NCI-H2196 treated with DMSO at 0.1 percent for 48 hours (cell line): ENCODE data around the gene RAD21L1.
A peak's percentile ranks its signal among the peaks of the same experiment; 100 is the strongest.
"Not testable (repeated sequence)": the region's sequence is repeated elsewhere in the genome, so short reads cannot be mapped to it uniquely, and the experiment has no call there.

ENCODE experiments used
- DNase-seq: peaks from one replicate; lab custom pipeline; 2025; ENCODE audit not compliant: unreplicated experiment; lab: John Stamatoyannopoulos, UW

RAD21L1 gene

DNA sequence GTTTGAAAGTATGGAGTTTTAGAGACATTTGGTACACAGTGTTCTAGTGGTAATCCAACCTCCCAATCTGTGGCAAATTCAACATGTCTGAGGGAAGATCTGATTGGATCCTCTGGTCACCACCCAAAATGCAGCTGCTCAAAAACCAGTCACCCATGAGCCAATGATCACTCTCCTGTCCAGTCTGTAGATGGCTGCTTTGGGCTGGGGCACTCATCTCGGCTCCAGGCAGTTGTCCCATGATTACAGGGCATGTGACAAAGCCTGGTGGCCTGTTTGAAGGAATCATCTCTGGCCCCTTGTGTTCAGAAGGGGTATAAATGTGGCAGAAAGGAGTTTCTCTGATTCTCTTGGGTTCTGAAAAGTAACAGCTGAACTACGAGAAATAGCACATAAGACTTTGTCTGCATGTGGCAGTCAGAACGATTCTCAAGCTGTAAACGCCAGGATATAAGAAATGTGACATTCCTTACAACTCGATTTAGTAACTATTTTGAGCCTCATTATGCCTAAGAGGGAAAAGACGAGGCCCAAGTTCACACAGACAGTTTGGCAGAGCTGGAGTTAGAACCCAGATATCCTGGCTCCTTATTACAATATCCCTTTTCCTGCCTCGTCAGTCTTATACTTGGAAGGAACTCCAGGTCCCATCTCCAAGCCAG is 26.5 kb upstream of the RAD21L1 start:
- no peak for DNase-seq

GRCh38 chr20:1199964-1200363 is 25.9 kb upstream of the RAD21L1 start:
- DNase-seq: no peak

- DNase-seq: no peak
Measured at GRCh38 chr20:1202762-1203504, 22.9 kb upstream of the RAD21L1 start, which contains the start of gene C20orf202. C20orf202 (plus strand) TSS chr20:1203454; CDS start chr20:1203586, 132 bp downstream.

GRCh38 chr20:1203630-1204029 is 22.2 kb upstream of the RAD21L1 start:
- DNase-seq: no peak

GRCh38 chr20:1204113-1204512 is 21.7 kb upstream of the RAD21L1 start:
- no peak for DNase-seq

GRCh38 chr20:1204576-1204975 is 21.3 kb upstream of the RAD21L1 start:
- no peak for DNase-seq

DNA sequence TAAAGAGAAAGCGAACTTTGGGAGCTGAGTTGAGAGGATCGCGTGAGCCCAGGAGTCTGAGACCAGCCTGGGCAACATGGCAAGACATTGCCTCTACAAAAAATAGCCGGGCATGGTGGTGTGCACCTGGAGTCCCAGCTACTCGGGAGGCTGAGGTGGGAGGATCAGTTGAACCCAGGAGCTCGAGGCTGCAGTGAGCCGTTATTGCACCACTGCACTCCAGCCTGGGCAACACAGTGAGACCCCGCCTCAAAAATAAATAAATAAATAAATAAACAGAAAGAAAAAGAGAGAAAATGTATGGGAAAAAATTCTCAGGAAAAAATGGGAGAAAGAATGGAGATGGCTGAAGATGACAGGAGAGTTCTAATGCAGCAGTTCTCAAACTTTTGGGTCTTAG is 20.0 kb upstream of the RAD21L1 start:
- no peak for DNase-seq

- DNase-seq: no peak
Measured at GRCh38 chr20:1206366-1207148, 19.3 kb upstream of the RAD21L1 start.

GRCh38 chr20:1207293-1207878 is 18.5 kb upstream of the RAD21L1 start:
- no peak for DNase-seq

- no peak for DNase-seq
Measured at GRCh38 chr20:1209447-1210387, 16.1 kb upstream of the RAD21L1 start.

DNA sequence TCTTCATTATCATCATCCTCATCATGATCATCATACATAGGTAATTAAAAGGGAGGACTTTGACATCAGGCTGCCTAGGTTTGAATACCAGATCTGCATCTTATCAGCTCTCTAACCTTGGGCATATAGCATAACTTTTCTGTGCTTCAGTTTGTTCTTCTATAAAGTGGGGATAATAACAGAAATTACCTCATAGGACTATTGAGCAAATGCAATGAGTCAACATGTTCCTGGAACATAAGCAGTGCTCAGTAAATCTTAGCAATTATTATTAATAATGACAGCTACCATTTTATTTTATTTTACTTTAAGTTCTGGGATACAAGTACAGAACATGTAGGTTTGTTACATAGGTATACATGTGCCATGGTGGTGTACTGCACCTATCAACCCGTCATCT is 15.3 kb upstream of the RAD21L1 start:
- no peak for DNase-seq

DNA sequence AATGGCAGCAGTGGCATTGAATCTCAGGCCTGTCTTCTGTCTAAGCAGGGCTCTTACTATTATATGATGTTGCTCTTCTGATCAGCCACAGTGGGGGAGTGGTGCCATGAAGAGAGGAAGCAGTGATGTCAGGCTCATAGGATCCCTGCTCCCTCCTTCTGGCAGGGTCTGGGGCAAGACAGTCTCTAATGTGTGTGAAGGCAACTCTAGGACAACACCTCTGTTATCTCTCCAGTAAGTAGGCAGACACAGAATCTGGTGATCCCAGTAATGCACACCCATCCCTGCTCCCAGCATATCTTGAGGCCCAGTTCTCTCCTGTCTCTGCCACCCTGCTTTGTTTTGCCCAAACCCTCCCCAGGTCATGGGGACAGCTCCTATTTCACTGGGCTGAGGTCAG is 13.8 kb upstream of the RAD21L1 start:
- DNase-seq: no peak

DNA sequence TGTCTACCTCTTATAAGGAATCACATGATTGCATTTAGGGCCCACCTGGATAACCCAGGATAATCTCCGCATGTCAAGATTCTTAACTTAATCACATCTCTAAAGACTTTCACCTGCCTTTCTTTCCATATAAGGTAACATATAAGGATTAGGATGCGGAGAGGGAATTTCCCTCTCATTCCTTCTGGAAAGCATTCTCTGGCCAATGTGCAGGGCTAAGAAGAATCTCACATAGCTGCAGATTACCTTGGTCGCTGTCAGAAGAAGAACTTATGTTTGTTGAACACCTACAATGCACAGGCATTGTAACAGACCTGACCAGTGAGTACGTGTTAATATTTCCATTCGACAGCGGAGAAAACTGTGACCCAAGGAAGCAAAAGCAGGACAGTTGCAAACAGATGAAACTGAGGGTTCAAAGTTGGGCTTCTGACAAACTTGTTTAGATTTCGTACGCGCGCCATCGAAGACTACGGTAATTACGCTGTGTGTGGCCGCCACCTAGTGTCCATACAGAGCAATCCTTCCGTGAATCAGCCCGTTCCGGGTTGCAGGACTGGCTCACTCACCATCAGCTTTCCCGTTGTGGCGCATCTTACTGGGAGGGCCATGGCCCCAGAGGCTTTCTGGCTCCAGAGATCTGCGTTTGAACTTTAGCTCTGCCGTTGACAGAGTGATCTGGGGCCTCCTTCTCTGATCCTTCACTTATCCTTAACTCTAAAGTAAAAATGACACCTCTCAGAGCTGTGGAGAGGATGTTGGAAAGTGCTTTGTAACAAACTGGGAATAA is 13.0 kb upstream of the RAD21L1 start:
- peak; percentile 38 for DNase-seq

DNA sequence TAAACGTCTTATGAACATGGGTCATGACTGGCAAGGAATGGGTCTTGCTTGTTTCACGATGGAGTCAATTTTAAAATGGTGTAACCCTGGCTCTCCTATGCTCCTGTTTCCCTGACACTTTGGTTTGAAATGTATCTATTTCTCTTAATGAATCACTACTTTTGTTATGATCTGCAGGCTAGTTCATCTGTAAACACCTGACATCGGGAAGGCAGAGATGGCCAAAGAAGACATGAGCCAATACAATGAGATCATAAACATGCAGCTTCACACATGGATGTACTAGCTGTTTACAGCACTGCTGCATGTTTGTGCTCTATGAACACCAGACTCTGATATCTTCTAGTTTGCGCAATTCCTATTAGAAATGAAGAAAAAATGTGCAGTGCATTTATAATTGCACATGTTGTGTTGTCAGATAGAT is 11.0 kb upstream of the RAD21L1 start:
- no peak for DNase-seq

GRCh38 chr20:1215386-1216170 is 10.3 kb upstream of the RAD21L1 start:
- DNase-seq: no peak

GRCh38 chr20:1216527-1217427 is 9.1 kb upstream of the RAD21L1 start:
- not testable (repeated sequence) for DNase-seq

DNA sequence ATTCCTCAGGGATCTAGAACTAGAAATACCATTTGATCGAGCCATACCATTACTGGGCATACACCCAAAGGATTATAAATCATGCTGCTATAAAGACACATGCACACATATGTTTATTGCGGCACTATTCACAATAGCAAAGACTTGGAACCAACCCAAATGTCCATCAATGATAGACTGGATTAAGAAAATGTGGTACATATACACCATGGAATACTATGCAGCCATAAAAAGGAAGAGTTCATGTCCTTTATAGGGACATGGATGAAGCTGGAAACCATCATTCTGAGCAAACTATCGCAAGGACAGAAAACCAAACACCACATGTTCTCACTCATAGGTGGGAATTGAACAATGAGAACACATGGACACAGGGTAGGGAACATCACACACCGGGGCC is 3.1 kb upstream of the RAD21L1 start:
- not testable (repeated sequence) for DNase-seq
